Thymus (tissue), 11 donors: ENCODE data around the gene CLIC3. TPM values are rescaled to one million over a fixed set of nuclear protein-coding genes. Genes with fewer than 3 reads are reported as not detected.

Experiments
- DNase-seq, 9 donors: peaks; one replicate each; pipeline ENCODE4 v3.0.0-alpha.2; 2013; ENCODE audit warnings: low spot score in 9 of 9, low read depth in 6 of 9, missing footprints in 1 of 9
- H3K27ac ChIP-seq, 2 donors: one replicate each; pipeline ENCODE4 v1.5.1; 2013; ENCODE audit warnings: control low read depth in 1 of 2, low read depth in 1 of 2, low read length in 1 of 2, mild to moderate bottlenecking in 1 of 2, moderate library complexity in 1 of 2
- H3K27me3 ChIP-seq, 2 donors: one replicate each; pipeline ENCODE4 v1.5.1; 2013; ENCODE audit warnings: low read length in 1 of 2; ENCODE audit not compliant: control insufficient read depth in 2 of 2, insufficient read depth in 1 of 2
- H3K36me3 ChIP-seq, 2 donors: one replicate each; pipeline ENCODE4 v1.5.1; 2013; ENCODE audit warnings: low read length in 1 of 2, mild to moderate bottlenecking in 1 of 2, moderate library complexity in 1 of 2; ENCODE audit not compliant: control insufficient read depth in 2 of 2, insufficient read depth in 2 of 2
- H3K4me1 ChIP-seq, 2 donors: one replicate each; pipeline ENCODE4 v1.5.1; 2013; ENCODE audit warnings: low read length in 2 of 2; ENCODE audit not compliant: control insufficient read depth in 2 of 2, insufficient read depth in 2 of 2
- H3K4me3 ChIP-seq, 2 donors: one replicate each; pipeline ENCODE4 v1.5.1; 2013; ENCODE audit warnings: low read length in 2 of 2, control low read depth in 1 of 2, mild to moderate bottlenecking in 1 of 2
- H3K9me3 ChIP-seq, 2 donors: one replicate each; pipeline ENCODE4 v1.5.1; 2013; ENCODE audit warnings: low read length in 1 of 2, mild to moderate bottlenecking in 1 of 2; ENCODE audit not compliant: control insufficient read depth in 2 of 2, insufficient read depth in 1 of 2
- whole genome bisulfite sequencing: extraction: QIAGEN DNeasy Blood & Tissue Kit; methylation state at CpG from one replicate; pipeline ENCODE4 v1.1.7; 2013; 5-methylcytosine and 5-hydroxymethylcytosine counted together
- polyA plus RNA-seq: library from polyadenylated mRNA; stranded (reverse); fragments of 200-250 nt; gene quantifications from one replicate; pipeline ENCODE4 v1.2.3, GENCODE V29; 2013
- total RNA-seq: library from RNA; stranded (reverse); fragments of 120-200 nt; gene quantifications from one replicate; pipeline ENCODE4 v1.2.4, GENCODE V29; 2013
- donor health status: healthy.

Gene CLIC3
- total and polyA plus RNA-seq, 2 donors, result 13.6 to 44.6 TPM

DNA sequence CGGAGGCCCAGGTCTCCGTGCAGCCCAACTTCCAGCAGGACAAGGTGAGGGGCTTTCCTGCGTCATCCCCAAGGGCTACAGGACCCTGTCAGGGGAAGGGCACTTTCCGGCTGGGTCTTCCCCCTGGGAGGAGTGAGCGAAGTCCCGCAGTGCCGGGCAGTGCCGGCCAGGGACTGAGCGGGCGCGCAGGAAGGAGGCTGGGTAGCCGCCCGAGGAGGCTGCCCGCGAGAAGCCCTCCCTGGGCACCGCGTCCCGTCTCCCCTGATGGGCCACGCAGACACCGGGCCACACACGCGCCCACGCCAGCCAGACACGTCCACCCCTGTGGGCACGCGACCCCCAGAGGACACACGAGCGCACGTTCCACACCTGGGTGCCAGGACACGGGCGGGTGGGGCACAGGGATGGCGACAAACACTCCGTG, 18.7 kb downstream of the CLIC3 start:
- Histone ChIP-seq H3K4me3 (peak overlapping the region; percentile 3 to 40), H3K27ac (no peak overlapping the region), H3K4me1 (peaks cover 3 to 6% of the 10 kb centered on the region in 2 donors), H3K36me3 (no peaks in the 10 kb centered on the region), H3K27me3 (peaks cover 9 to 82% of the 10 kb centered on the region in 2 donors), H3K9me3 (no peaks in the 10 kb centered on the region)
- WGBS, result 57% methylated on average over 33 of the region's 33 CpGs
- DNase-seq, result no peak

DNA sequence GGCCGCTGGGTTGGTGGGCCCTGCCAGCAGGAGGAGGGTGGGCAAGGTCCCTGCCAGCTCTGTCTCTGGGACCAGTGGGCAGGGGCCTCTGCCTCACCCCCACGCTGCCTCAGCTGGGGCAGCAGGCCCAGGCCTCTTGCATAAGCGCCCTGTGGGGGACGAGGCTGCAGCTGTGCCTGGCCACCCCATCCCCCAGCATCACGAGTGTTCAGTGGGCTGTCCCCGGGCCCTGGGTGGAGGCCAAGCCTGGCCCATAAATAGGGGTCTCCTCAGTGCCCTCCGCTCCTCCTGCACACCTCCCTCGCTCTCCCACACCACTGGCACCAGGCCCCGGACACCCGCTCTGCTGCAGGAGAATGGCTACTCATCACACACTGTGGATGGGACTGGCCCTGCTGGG, 19.1 kb downstream of the CLIC3 start, which contains the start of gene PTGDS:
PTGDS (plus strand) TSS at position 282 of the 400 bp plus-strand sequence; CDS start at position 357, 75 bp downstream.
- no peaks in the 10 kb centered on the region for H3K36me3 ChIP-seq
- no peaks in the 10 kb centered on the region for H3K9me3 ChIP-seq
- no peak for DNase-seq
- WGBS, result 92% methylated on average over 10 of the region's 10 CpGs
- peak within 1 kb of the TSS in 1 of 2 donors; percentile 9 for H3K27ac ChIP-seq
- H3K4me1 ChIP-seq, result peaks cover 3 to 6% of the 10 kb centered on the region in 2 donors
- peak within 1 kb of the TSS; percentile 3 to 40 for H3K4me3 ChIP-seq
- peaks cover 9 to 78% of the 10 kb centered on the region in 2 donors for H3K27me3 ChIP-seq

DNA sequence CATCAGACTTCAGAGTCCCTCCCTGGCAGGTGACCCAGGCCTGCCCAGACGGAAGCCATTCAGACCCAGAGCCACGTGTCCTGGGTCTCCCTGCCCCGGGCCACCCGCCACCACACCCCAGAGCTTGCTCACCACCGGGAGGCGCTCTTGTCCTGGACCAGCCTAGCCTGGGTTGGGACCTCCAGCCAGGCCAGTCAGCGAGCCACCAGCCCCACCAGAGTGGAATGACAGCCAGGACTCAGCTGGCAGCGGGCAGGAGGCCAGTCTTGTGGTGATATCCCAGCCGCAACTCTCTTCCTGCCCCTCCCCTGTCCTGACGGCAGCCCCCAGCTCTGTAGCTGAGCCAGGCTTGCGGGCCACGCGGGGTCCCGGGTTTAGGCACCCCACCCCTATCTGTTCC, 20.7 kb downstream of the CLIC3 start:
- DNase-seq, result no peak
- H3K4me3 ChIP-seq, result no peak overlapping the region
- no peak overlapping the region for H3K27ac ChIP-seq
- 20% methylated on average over 14 of the region's 14 CpGs for WGBS
- no peaks in the 10 kb centered on the region for H3K36me3 ChIP-seq
- H3K27me3 ChIP-seq, result peaks cover 11 to 63% of the 10 kb centered on the region in 2 donors
- no peaks in the 10 kb centered on the region for H3K9me3 ChIP-seq
- peaks cover 3 to 11% of the 10 kb centered on the region in 2 donors for H3K4me1 ChIP-seq

DNA sequence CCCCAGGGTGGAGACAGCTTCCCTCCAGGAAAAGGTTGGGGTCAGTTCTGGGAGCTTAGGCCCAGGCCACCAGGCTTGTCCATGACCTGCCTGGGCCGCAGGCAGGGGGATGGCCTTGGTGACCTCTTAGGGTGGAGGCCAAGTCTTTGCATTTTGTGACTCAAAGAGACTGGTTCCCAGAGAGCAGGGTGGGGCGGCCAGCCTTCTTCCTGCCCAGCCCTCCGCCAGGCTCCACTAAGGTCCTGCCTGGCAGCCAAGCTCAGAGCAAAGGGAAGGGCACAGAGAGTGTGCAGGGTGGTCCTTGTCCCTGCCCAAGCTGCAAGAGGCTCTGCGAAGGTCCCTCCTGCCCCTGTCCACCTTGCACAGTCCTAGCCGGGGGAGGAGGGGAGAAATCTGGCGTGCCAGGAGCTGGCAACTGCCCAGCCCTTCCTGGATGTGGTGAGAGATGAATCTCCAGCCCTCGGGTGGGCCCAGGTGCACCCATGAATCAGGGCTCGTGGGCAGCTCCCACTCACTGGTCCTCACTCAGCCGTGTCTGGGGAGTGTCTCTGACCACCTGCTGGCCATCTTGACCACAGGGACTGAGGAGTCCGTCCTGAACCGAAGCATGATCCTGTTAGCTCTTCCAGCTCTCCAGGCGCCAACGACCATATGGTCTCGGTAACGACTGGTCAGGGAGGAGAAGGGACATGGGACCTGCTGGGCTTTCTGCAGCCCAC, 21.4 kb downstream of the CLIC3 start:
- peaks cover 11 to 57% of the 10 kb centered on the region in 2 donors for H3K27me3 ChIP-seq
- H3K36me3 ChIP-seq, result no peaks in the 10 kb centered on the region
- H3K9me3 ChIP-seq, result no peaks in the 10 kb centered on the region
- DNase-seq, result no peak
- no peak overlapping the region for H3K27ac ChIP-seq
- peaks cover 3 to 17% of the 10 kb centered on the region in 2 donors for H3K4me1 ChIP-seq
- 59% methylated on average over 15 of the region's 15 CpGs for WGBS
- no peak overlapping the region for H3K4me3 ChIP-seq

DNA sequence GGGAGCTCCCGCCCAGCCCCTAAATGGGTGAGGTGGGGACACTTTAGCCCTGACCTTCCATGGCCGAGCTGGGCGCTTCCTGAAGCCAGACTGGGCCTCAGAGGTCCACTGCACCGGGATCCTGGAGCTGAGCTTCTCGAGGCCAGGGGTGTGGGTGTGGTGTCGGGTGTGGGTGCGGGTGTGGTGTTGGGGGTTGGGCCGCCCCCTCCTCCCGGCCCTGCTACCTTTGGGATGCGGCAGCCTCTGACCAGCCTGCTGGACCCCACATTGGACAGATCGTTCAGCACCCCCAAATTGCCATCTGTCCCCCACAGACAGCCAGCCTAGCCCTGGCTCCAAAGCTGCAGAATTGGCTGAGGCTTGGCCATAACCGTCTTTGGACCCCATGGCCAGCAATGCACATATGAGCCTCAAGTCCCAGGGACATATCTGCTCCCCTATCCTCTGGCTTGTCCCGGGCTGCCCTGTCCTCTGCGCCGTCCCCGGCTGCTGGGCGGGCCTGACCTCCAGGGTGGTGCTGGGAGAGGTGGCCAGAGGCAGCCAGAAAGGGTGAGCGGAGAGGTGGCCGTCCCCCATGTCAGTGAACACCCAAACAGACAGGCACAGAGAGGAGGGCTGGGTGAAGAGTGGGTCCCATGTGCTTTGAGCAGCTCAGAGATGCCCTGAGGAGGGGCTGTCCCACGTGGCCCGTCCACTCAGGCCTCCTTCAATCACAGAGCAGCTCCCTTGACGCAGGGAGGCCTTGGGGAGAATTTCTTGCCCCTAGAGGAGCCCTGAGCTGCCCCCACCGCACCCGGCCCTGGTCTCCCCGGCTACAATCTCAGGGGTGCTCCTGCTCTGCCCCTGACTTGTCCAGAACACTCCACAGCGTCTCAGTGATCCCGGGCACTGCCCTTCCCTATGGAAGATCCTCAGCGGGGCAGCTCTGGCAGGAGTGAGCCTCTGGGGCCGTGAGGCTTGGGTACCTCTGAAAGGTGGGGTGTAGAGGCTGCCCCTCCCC, 22.4 kb downstream of the CLIC3 start:
- WGBS, result 96% methylated on average over 29 of the region's 29 CpGs
- Histone ChIP-seq H3K27me3 (peaks cover 11 to 46% of the 10 kb centered on the region in 2 donors), H3K4me3 (no peak overlapping the region), H3K4me1 (peaks cover 3 to 19% of the 10 kb centered on the region in 2 donors), H3K27ac (no peak overlapping the region), H3K9me3 (no peaks in the 10 kb centered on the region), H3K36me3 (no peaks in the 10 kb centered on the region)
- no peak for DNase-seq

DNA sequence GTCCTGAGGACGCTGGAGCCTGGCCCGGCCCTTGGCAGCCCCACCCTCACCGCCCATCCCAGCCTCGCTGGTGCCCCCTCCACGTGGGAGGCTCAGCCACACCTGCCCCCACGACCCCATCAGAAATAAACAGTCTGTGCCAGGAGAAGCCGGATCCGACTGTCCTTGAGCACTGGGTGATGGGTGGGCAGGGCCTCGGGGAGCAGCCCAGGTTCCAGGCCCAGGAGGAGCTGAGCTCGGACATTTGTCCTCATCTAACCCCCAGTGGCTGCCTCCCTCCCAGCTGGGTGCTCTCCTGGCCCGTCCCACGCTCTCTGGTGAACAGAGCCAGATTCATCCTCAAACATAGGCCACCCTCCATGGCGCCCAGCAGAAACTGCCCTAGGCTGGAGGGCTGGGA, 23.6 kb downstream of the CLIC3 start:
- Histone ChIP-seq H3K27me3 (peaks cover 11 to 38% of the 10 kb centered on the region in 2 donors), H3K4me3 (no peak overlapping the region), H3K36me3 (no peaks in the 10 kb centered on the region), H3K27ac (no peak overlapping the region), H3K4me1 (peaks cover 0 to 18% of the 10 kb centered on the region in 2 donors), H3K9me3 (no peaks in the 10 kb centered on the region)
- WGBS, result 88% methylated on average over 13 of the region's 13 CpGs
- DNase-seq, result no peak

DNA sequence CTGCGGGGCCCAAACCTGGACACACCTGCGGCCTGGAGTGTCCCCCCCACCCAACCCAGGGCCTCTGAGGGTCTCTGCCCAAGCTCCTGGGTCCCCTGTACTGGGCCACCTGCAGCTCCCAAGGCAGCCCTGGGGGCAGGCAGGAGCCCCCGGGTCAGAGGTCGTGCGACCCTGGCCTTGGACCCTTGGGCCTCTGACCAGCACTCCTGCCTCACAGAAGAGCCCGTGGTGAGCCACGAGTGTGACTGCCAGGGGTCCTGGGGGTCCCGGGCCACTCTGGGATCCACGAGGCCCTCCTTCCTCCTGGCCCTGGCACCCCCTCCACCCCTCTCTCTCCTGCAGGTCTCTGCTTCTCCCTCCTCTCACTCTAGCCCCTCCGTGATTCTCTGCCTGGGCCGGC, 24.0 kb downstream of the CLIC3 start:
- DNase-seq, result no peak
- no peaks in the 10 kb centered on the region for H3K36me3 ChIP-seq
- no peak overlapping the region for H3K27ac ChIP-seq
- H3K9me3 ChIP-seq, result no peaks in the 10 kb centered on the region
- H3K27me3 ChIP-seq, result peaks cover 8 to 34% of the 10 kb centered on the region in 2 donors
- no peak overlapping the region for H3K4me3 ChIP-seq
- WGBS, result 95% methylated on average over 11 of the region's 11 CpGs
- peaks cover 0 to 16% of the 10 kb centered on the region in 2 donors for H3K4me1 ChIP-seq

DNA sequence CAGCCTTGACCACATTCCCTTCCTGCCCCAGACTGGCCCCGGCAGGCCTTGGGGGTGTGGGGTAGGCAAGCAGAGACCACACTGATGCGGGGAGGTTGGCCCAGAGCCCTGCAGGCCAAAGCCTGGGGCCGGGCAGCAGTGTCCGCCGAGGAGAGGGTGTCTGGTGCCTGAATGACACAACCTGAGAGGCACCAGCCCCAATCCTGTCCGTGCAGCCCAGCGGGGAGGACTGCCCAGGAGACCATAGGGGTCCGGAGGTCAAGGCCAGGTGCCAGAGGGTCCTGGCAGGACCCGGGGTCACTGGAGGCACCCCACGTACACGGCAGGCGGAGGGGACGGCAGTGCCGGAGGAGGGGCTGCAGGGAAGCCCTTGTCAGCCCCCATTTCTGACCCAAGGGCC, 24.6 kb downstream of the CLIC3 start:
- peaks cover 0 to 16% of the 10 kb centered on the region in 2 donors for H3K4me1 ChIP-seq
- peaks cover 3 to 28% of the 10 kb centered on the region in 2 donors for H3K27me3 ChIP-seq
- H3K27ac ChIP-seq, result no peak overlapping the region
- WGBS, result 94% methylated on average over 14 of the region's 14 CpGs
- H3K9me3 ChIP-seq, result no peaks in the 10 kb centered on the region
- H3K36me3 ChIP-seq, result no peaks in the 10 kb centered on the region
- DNase-seq, result no peak
- no peak overlapping the region for H3K4me3 ChIP-seq

DNA sequence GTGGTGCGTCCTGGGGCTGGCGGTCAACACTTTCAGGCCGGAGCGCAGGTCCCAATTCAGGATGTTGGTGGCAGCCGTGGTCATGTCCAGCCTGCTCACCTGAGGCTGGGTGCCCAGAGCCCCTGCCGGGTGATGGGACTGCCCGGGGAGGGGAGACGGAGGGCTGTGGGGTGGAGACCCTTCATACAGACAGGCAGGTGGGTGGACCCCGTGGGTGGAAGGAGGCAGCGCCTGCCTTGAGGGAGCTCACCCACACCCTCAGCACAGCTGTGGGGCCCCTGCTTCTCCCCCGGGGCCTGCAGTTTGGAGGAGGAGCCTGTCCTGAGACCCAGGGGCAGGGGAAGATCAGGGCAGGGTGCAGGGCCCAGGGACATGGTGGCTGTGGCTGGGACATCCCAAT, 26.0 kb downstream of the CLIC3 start:
- DNase-seq, result no peak
- H3K9me3 ChIP-seq, result no peaks in the 10 kb centered on the region
- no peak overlapping the region for H3K4me3 ChIP-seq
- peaks cover 8 to 23% of the 10 kb centered on the region in 2 donors for H3K4me1 ChIP-seq
- no peaks in the 10 kb centered on the region for H3K36me3 ChIP-seq
- H3K27me3 ChIP-seq, result peaks cover 2 to 18% of the 10 kb centered on the region in 2 donors
- WGBS, result 80% methylated on average over 11 of the region's 11 CpGs
- H3K27ac ChIP-seq, result no peak overlapping the region
